A172 (cell line): ENCODE results near the gene ATOX1. TPM values are rescaled to one million over a fixed set of nuclear protein-coding genes. Genes with fewer than 3 reads are reported as not detected.
"Not testable (repeated sequence)": the region's sequence is repeated elsewhere in the genome, so short reads cannot be mapped to it uniquely, and the experiment has no call there.

Experiments used
- DNase-seq: peaks from one replicate; pipeline ENCODE4 v3.0.0-alpha.2; 2015; ENCODE audit warnings: low spot score
- total RNA-seq: library from RNA; depleted of rRNA; stranded (reverse); fragments of >200 nt; shearing (Covaris generic); gene quantifications from 2 replicates; pipeline ENCODE4 v1.2.3, GENCODE V29; 2014; rRNA removed

ATOX1 gene
- 144 and 233 TPM in 2 replicates for total RNA-seq

- peak; percentile 89 for DNase-seq
Measured at GRCh38 chr5:151758430-151759241, at the start of gene ATOX1. ATOX1 (minus strand) TSS chr5:151758631; CDS start chr5:151758551, 80 bp downstream.

DNA sequence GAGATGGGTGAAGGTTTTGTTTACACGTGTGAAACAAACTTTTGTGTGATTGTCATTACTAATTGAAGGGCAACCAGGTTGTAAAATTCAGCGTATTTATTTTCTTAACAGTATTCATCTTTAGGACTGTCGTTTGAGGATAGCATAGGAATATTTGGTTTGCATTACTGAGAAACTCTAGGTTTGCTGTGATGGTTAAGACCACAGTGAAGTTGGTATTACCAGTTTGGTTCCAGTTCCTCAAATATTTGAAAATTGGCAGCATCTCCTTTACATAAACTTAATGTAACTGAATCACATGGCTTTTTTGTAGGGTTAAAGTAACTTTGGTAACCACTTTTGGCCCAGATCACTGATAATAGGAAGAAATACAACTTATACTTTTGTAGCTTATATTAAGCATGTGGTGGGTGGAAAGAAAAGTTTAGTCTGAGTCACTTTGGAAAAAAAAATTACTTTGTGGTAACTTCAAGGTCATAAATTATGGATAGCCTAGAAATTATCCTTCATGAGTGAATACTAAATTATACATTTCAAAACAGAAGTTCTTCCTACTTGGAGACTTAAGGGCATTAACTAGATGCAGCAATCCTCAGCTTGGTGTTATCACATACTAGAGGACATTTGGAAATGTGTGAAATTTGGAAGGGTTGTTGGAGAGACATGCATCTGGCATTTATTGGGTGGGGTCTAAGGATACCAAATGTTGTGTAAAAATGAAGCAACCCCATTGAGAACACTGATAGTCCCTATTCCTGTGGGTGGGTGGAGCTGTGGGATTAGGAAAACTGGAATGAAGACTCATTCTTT lies 47.2 kb upstream of the ATOX1 start:
- no peak for DNase-seq

GRCh38 chr5:151800532-151800931 lies 42.1 kb upstream of the ATOX1 start:
- DNase-seq = no peak

DNA sequence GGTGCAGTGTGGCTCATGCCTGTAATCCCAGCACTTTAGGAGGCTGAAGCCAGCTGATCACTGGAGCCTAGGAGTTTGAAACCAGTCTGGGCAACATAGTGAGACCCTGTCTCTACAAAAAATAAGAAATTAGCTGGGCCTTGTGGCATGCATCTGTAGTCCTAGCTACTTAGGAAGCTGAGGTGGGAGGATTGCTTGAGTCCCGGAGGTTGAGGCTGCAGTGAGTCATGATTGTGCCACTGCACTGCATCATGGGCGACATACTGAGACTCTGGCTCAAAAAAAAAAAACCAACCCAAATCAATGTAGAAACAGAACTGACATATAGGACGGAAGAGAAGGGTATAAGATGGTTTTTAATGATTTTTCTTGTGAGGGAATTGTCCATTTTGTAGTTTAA lies 41.0 kb upstream of the ATOX1 start:
- DNase-seq = peak; percentile 38

GRCh38 chr5:151798674-151799073 lies 40.2 kb upstream of the ATOX1 start:
- no peak for DNase-seq

GRCh38 chr5:151795426-151795825 lies 37.0 kb upstream of the ATOX1 start:
- DNase-seq = no peak

DNA sequence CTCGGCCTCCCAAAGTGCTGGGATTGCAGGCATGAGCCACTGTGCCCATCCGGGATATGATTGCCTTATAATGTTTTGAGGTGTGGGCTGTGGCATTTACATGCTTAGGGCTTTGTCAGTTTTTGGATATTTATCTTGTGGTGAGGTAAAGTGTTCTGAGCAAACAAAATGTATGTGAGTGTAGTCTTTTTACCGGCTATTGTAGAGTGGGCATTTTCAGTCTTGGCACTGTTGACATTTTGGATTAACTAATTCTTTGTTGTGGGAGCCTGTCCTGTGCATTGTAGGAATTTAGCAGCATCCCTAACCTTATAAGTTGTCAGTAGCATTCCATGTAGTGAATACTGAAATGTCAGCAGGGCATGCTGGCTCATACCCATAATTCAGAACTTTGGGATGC lies 34.9 kb upstream of the ATOX1 start:
- no peak for DNase-seq

- DNase-seq = no peak
Measured at GRCh38 chr5:151787817-151788216, 29.4 kb upstream of the ATOX1 start.

GRCh38 chr5:151786468-151786867 lies 28.0 kb upstream of the ATOX1 start:
- DNase-seq = no peak

DNA sequence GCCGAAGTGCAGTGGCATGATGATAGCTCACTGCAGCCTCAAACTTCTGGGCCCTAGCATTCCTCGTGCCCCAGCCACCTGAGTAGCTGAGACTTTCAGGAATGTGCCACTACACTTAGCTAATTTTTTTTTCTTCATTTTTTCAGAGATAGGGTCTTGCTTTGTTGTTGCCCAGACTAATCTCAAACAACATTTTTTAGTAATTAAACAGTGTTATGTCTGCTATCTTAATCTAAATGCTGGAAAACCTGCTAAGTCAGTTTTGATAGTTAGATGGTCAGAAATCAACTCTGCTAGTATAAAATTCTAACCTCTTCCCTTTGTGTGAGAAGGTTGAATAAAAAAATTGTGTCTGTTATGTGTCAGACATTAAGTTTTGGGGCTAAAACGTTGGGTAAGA lies 25.7 kb upstream of the ATOX1 start:
- no peak for DNase-seq

DNA sequence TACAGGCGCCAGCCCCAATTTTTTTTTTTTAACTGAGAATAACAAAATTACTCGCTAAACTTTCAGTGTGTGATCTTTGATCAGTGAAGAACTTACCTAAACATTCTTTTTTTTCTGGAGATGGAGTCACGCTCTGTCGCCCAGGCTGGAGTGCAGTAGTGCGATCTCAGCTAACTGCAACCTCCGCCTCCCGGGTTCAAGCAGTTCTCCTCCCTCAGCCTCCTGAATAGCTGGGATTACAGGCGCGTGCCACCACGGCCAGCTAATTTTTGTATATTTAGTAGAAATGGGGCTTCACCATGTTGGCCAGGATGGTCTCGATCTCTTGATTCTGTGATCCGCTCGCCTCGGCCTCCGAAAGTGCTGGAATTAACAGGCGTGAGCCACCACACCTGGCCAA lies 25.2 kb upstream of the ATOX1 start:
- DNase-seq = not testable (repeated sequence)

- no peak for DNase-seq
Measured at GRCh38 chr5:151781201-151781600, 22.8 kb upstream of the ATOX1 start.

GRCh38 chr5:151780348-151780747 lies 21.9 kb upstream of the ATOX1 start:
- DNase-seq = no peak

DNA sequence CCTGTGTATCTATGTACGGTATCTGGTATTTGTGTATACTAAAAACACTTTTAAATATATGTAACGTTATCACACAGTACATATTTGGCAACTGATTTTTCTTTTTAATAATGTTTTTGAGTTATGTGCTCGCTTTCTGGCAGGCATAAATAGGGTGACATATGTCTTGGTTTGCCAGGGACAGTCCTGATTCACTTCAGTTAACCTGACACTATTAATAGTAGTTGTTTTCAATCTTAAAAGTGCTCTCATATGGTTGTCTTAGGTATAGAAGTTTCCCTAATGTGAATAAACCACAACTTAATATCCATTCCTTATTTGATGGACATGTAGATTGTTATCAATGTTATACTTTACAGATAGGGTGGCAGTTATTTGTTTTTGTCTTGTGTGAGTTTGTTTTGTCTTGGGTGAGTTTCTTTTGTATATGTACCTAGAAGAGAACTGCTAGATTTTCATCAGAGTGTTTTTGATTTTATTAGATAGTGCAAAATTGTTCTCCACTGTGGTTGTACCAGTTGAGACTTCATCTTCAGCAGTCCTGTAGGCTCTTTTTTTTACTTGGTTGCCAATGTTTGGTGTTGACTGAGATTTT lies 21.2 kb upstream of the ATOX1 start:
- DNase-seq = no peak

DNA sequence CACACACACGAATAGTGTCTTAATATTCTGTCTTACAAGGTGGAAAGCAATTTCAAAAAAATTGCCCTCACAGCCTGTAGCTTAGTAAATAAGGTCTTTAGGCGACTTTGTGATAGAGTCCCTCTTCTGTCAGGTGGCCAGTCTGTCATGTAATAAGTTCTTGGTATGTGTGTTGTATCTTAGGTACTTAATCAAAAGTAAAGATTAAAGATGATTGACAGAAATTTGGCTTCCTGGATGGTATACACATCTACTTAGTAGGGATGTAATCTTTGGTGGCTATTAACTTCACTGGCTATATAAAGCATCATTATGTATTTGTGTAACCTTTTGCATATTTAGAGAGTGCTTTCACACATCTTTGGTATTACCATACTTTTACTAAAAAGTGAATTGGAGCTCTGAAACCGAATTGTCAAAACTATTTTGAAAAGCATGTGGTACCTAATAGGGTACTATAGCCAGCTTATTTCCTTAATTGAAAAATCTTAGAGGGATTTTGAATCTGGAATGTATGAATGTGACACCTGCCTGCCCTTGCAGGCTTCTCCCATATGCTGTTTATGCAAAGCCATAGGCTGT lies 16.7 kb upstream of the ATOX1 start:
- DNase-seq = no peak

GRCh38 chr5:151773951-151774350 lies 15.5 kb upstream of the ATOX1 start:
- DNase-seq = no peak

DNA sequence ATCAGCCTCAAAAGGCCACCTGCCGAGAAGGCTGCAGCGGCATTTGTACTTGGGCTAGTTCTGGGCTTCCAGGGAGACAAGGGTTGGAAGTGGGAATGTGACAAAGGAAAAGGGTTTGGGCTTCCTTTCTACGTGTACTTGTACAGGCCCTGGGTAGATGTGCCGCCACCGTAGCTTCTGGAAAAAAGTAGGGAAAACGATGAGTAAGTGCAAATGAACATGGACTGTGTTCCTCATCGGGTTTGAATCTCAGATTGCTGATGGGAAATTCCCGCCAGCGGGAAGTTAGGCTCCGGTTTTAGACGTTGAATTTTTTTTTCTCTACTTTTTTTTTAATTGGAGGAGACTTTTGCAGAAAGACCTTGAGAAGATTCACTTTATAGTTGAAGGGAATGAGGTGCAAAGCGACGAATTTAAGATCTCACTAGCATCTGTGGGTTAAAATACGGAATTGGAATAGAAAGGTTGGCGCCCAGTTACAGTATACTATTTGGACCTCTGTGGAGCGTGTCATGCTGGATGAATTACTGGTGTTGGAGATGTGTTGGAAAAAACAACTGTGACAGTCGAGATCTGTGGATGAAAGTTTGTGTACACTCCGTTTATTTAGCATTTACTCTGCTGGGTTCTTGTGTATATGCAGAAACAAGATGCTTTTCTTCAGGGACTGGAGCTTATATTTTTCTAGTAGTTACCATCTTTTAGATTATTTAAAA lies 14.6 kb upstream of the ATOX1 start:
- DNase-seq = peak; percentile 45

- no peak for DNase-seq
Measured at GRCh38 chr5:151772029-151772845, 13.8 kb upstream of the ATOX1 start.

DNA sequence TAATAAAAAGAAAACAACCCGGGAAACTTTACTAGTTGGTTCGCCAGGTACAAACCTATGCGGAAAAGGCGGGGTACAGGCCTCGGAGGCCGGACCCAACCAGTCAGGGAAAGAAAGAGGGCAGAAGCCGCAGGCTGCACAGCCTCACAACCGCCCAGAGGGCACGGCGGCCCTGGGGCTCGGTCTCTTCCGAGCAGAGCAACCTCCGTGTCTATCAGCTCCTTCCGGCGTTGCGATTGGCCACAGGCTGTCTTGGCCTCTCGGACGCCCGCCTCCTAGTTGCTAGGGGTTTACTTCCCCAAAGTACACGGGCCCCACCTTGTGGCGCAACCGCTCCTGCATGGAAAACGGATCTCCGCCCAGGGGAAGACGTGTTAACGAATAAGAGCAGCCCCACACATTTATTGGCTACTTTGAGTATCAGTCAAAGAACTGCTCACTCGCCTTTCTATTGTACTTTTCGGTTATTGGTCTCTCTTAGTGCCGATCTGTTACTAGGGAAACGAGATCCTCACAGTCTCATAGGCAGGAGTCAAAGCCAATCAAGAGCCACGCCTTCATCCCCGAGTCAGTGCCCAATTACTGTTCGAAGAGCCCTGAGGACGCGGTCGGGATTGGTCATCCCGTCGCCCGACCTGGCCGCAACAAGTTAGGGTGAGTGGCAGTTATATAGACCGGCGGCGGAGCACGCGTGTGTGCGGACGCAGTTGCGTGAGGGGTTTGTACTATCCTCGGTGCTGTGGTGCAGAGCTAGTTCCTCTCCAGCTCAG lies 13.0 kb upstream of the ATOX1 start, which contains the start of gene G3BP1:
G3BP1 (plus strand) TSS at position 696 of the 770 bp plus-strand sequence. CDS start 14,667 bp downstream, outside the sequence.
- DNase-seq = peak; percentile 100
